OCI-LY1 (cell line): ENCODE results near the gene ZNF555.

Source experiments
- H2AFZ ChIP-seq: fragments of 200-600 bp; sonication (generic), shearing (Covaris generic); 2 replicates; pipeline ENCODE4 v1.6.0; 2014; ENCODE audit warnings: antibody characterized with exemption, mild to moderate bottlenecking, low read length
- H3F3A ChIP-seq: fragments of 200-600 bp; sonication (generic), shearing (Covaris generic); 2 replicates; pipeline ENCODE4 v1.6.0; 2014; ENCODE audit warnings: mild to moderate bottlenecking, antibody characterized with exemption, low read length, moderate library complexity; ENCODE audit not compliant: insufficient read depth
- H3K27ac ChIP-seq: fragments of 200-600 bp; sonication (generic); 2 replicates; pipeline ENCODE4 v1.5.1; 2014; ENCODE audit warnings: low read length, mixed run types, mild to moderate bottlenecking, low read depth; ENCODE audit not compliant: poor library complexity, severe bottlenecking
- H3K27me3 ChIP-seq: fragments of 200-600 bp; sonication (generic); 2 replicates; pipeline ENCODE4 v1.6.0; 2014; ENCODE audit warnings: antibody characterized with exemption, mild to moderate bottlenecking, low read length, moderate library complexity; ENCODE audit not compliant: insufficient read depth
- H3K36me3 ChIP-seq: fragments of 200-600 bp; sonication (generic); 2 replicates; pipeline ENCODE4 v1.6.1; 2014; ENCODE audit warnings: mild to moderate bottlenecking, antibody characterized with exemption, low read length, moderate library complexity, mixed read lengths; ENCODE audit not compliant: insufficient read depth
- H3K4me1 ChIP-seq: fragments of 200-600 bp; sonication (generic); 2 replicates; pipeline ENCODE4 v1.5.1; 2014; ENCODE audit warnings: mild to moderate bottlenecking, low read length, moderate library complexity; ENCODE audit not compliant: insufficient read depth, severe bottlenecking
- H3K4me2 ChIP-seq: fragments of 200-600 bp; sonication (generic), shearing (Covaris generic); 2 replicates; pipeline ENCODE4 v1.6.1; 2014; ENCODE audit warnings: low read length
- H3K4me3 ChIP-seq: fragments of 200-600 bp; sonication (generic); 2 replicates; pipeline ENCODE4 v1.5.1; 2014; ENCODE audit warnings: low read length, low read depth, mild to moderate bottlenecking, mixed read lengths; ENCODE audit not compliant: poor library complexity, severe bottlenecking
- H3K79me2 ChIP-seq: fragments of 200-600 bp; shearing (Covaris generic); 2 replicates; pipeline ENCODE4 v1.6.1; 2016; ENCODE audit warnings: mixed run types, low read length, mixed read lengths; ENCODE audit not compliant: insufficient read depth
- H3K9ac ChIP-seq: fragments of 200-600 bp; sonication (generic), shearing (Covaris generic); 2 replicates; pipeline ENCODE4 v1.6.1; 2014; ENCODE audit warnings: mild to moderate bottlenecking, low read length, mixed read lengths
- H3K9me2 ChIP-seq: fragments of 200-600 bp; sonication (generic), shearing (Covaris generic); 2 replicates; pipeline ENCODE4 v1.6.1; 2014; ENCODE audit warnings: low read depth, mild to moderate bottlenecking, low read length, mixed read lengths
- H3K9me3 ChIP-seq: fragments of 200-600 bp; shearing (Covaris generic); 2 replicates; pipeline ENCODE4 v1.6.1; 2014; ENCODE audit warnings: low read length, mixed read lengths
- H4K20me1 ChIP-seq: fragments of 200-600 bp; sonication (generic), shearing (Covaris generic); 2 replicates; pipeline ENCODE4 v1.6.0; 2016; ENCODE audit warnings: mild to moderate bottlenecking, low read length; ENCODE audit not compliant: insufficient read depth
- EZH2 ChIP-seq: fragments of 200-600 bp; sonication (generic), shearing (Covaris generic); IDR thresholded peaks from 2 replicates; pipeline ENCODE4 v1.8.0; 2017; ENCODE audit warnings: borderline replicate concordance, mixed run types, mild to moderate bottlenecking, antibody characterized with exemption, low read length, moderate library complexity, mixed read lengths
- TF ChIP-seq, protein P1 (sequence below): fragments of 200-600 bp; sonication (generic), shearing (Covaris generic); IDR thresholded peaks from 2 replicates; pipeline ENCODE4 v1.5.1; 2017; ENCODE audit warnings: mild to moderate bottlenecking, antibody characterized with exemption, low read length, moderate library complexity, mixed read lengths

The ZNF555 gene

DNA sequence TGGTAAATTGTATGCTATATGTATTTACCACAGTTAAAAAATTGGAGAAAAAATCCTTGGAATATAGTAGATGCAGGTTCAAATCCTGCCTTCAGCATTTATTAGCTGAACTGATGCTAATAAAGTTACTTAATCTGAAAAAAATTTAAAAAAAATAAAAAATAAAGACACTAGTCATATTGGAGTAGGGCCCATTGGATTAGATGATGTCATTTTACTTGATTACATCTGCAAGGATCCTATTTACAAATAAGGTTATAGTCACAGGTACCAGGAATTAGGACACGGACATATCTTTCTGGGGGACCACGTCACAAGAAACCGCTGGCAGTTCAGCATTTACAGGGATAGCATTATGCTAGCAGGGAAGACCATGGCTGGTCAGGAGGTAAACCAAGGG is 6.2 kb downstream of the ZNF555 start:
- Histone ChIP-seq H3K79me2 (no peaks in the 10 kb centered on the region), H3K27me3 (no peaks in the 10 kb centered on the region; the same call in 1 of the 2 replicates), H3K9me3 (peaks cover 21% of the 10 kb centered on the region), H2AFZ (no peak overlapping the region), H3K4me2 (no peak overlapping the region), H3K9ac (no peak overlapping the region), H3K36me3 (peaks cover 14% of the 10 kb centered on the region), H4K20me1 (no peaks in the 10 kb centered on the region), H3F3A (no peaks in the 10 kb centered on the region), H3K9me2 (no peaks in the 10 kb centered on the region), H3K4me1 (no peaks in the 10 kb centered on the region), H3K4me3 (no peak overlapping the region), H3K27ac (no peak overlapping the region)
- TF ChIP-seq, protein P1, sequence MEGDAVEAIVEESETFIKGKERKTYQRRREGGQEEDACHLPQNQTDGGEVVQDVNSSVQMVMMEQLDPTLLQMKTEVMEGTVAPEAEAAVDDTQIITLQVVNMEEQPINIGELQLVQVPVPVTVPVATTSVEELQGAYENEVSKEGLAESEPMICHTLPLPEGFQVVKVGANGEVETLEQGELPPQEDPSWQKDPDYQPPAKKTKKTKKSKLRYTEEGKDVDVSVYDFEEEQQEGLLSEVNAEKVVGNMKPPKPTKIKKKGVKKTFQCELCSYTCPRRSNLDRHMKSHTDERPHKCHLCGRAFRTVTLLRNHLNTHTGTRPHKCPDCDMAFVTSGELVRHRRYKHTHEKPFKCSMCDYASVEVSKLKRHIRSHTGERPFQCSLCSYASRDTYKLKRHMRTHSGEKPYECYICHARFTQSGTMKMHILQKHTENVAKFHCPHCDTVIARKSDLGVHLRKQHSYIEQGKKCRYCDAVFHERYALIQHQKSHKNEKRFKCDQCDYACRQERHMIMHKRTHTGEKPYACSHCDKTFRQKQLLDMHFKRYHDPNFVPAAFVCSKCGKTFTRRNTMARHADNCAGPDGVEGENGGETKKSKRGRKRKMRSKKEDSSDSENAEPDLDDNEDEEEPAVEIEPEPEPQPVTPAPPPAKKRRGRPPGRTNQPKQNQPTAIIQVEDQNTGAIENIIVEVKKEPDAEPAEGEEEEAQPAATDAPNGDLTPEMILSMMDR, result no peak
- TF ChIP-seq EZH2, result no peak

DNA sequence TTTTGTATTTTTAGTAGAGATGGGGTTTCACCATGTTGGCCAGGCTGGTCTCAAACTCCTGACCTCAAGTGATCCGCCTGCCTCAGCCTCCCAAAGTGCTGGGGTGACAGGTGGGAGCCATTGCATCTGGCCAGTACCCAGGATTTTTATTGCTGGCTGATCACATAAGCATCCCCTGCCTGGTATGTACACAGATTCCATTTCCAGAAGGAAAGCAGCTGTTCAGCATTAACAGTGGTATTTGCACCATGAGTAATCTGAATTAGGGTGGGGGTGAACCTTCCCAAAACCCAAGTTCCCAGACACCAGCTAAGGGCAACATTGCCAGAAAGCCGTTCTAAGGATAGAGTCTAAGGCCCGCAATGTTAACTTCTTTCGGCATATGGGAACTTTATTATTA is 7.3 kb downstream of the ZNF555 start:
- Histone ChIP-seq H4K20me1 (no peaks in the 10 kb centered on the region), H3K27me3 (no peaks in the 10 kb centered on the region; the same call in 1 of the 2 replicates), H3K9me2 (no peaks in the 10 kb centered on the region), H3K4me1 (no peaks in the 10 kb centered on the region), H2AFZ (no peak overlapping the region), H3K9me3 (peaks cover 32% of the 10 kb centered on the region), H3K9ac (no peak overlapping the region), H3K27ac (no peak overlapping the region), H3K36me3 (peaks cover 25% of the 10 kb centered on the region), H3F3A (no peaks in the 10 kb centered on the region), H3K4me3 (no peak overlapping the region), H3K79me2 (no peaks in the 10 kb centered on the region), H3K4me2 (no peak overlapping the region)
- no peak for TF ChIP-seq EZH2
- TF ChIP-seq, protein P1, result no peak

DNA sequence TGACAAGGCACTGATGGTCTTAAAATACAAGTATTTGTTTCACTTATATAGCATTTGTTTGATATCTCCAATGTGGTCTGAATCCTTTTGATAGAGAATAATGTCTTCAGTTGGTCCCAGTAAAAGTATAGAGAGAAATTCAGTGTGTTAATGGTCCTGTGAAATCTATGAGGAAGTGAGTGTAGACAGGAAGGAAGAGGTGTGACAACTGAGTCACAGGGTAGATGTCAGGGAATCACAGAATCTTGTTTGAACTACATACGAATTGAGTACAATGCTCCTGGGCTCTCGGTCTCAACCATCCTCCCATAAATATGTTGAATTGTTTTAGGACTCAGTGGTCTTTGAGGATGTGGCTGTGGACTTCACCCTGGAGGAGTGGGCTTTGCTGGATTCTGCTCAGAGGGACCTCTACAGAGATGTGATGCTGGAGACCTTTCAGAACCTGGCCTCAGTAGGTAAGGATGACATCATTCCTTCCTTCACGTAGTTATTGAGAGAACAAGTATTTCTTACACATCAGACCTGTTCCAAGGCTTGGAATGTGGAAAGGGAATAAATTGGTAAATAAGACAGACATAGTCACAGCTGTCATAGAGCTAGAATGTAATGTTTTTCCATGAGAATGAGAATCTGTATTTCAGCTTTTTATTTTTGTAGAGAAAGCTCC is 9.1 kb downstream of the ZNF555 start:
- Histone ChIP-seq H3K4me3 (no peak overlapping the region), H3K27me3 (no peaks in the 10 kb centered on the region; the same call in 1 of the 2 replicates), H3K79me2 (no peaks in the 10 kb centered on the region), H3K27ac (no peak overlapping the region), H3K36me3 (peaks cover 27% of the 10 kb centered on the region), H4K20me1 (no peaks in the 10 kb centered on the region), H3K9ac (no peak overlapping the region), H3K4me1 (no peaks in the 10 kb centered on the region), H3F3A (no peaks in the 10 kb centered on the region), H3K9me2 (no peaks in the 10 kb centered on the region), H3K9me3 (peaks cover 46% of the 10 kb centered on the region), H2AFZ (no peak overlapping the region), H3K4me2 (no peak overlapping the region)
- TF ChIP-seq EZH2, result no peak
- TF ChIP-seq, protein P1, result no peak
